AG08395 (cell line): Measurements from ENCODE around the gene EGR4.
A peak's percentile ranks its signal among the peaks of the same experiment; 100 is the strongest.
"Not testable (repeated sequence)": the region's sequence is repeated elsewhere in the genome, so short reads cannot be mapped to it uniquely, and the experiment has no call there.

Source experiments
- DNase-seq: peaks from one replicate; pipeline ENCODE4 v3.0.0; 2012; ENCODE audit warnings: mixed read lengths, low spot score

EGR4 gene

GRCh38 chr2:73263540-73264331 lies 29.6 kb downstream of the EGR4 start:
- DNase-seq, result no peak

- not testable (repeated sequence) for DNase-seq
Measured at GRCh38 chr2:73262691-73263429, 30.5 kb downstream of the EGR4 start.

GRCh38 chr2:73262108-73262651 lies 31.2 kb downstream of the EGR4 start:
- DNase-seq, result no peak

GRCh38 chr2:73260338-73260984 lies 32.9 kb downstream of the EGR4 start:
- DNase-seq, result peak; percentile 88

GRCh38 chr2:73259704-73260337 lies 33.5 kb downstream of the EGR4 start:
- DNase-seq, result no peak

GRCh38 chr2:73259276-73259675 lies 34.1 kb downstream of the EGR4 start:
- DNase-seq, result no peak

- no peak for DNase-seq
Measured at GRCh38 chr2:73258913-73259215, 34.5 kb downstream of the EGR4 start.

GRCh38 chr2:73258186-73258912 lies 35.0 kb downstream of the EGR4 start:
- no peak for DNase-seq

- no peak for DNase-seq
Measured at GRCh38 chr2:73257425-73258125, 35.8 kb downstream of the EGR4 start.

- DNase-seq, result no peak
Measured at GRCh38 chr2:73257021-73257420, 36.3 kb downstream of the EGR4 start.

- DNase-seq, result no peak
Measured at GRCh38 chr2:73256618-73256922, 36.8 kb downstream of the EGR4 start.

GRCh38 chr2:73255907-73256617 lies 37.3 kb downstream of the EGR4 start:
- DNase-seq, result no peak

- no peak for DNase-seq
Measured at GRCh38 chr2:73255007-73255644, 38.2 kb downstream of the EGR4 start.

GRCh38 chr2:73254343-73255006 lies 38.9 kb downstream of the EGR4 start:
- DNase-seq, result no peak

GRCh38 chr2:73253901-73254300 lies 39.4 kb downstream of the EGR4 start:
- no peak for DNase-seq

- no peak for DNase-seq
Measured at GRCh38 chr2:73253400-73253799, 39.9 kb downstream of the EGR4 start.

GRCh38 chr2:73252238-73253027 lies 40.9 kb downstream of the EGR4 start:
- DNase-seq, result no peak
